ENCODE results near the gene SPACA6. TPM values are rescaled to one million over a fixed set of nuclear protein-coding genes. Genes with fewer than 3 reads are reported as not detected.

SPACA6 gene
- total and polyA plus RNA-seq, 2 experiments from 2014 or later, result 5.1 to 11.5 TPM

DNA sequence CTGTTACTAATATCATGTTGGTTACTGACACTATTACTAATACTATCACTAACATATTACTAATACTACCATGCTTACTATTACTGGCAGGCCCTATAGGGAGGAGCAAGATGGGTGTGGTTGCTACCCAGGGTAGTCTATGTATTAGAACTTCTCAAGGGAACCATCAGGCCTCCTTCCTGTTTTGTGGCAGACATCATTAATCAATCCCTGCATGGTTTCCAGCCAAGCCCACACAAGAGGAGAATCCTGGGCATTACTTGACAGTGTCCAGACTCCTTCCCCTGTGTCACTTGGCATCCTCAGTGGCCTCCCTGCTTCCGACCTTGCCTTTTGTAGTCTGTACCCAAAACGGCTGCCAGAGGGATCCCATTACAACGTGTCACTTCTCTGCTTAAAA is 21.7 kb downstream of the SPACA6 start:
- Histone ChIP-seq H3K4me3 (no peak overlapping the region), H3F3A (replicated peaks; ENCODE audit: low read depth) (no peaks in the 10 kb centered on the region), H3K9me2 (ENCODE audit: insufficient read depth) (no peaks in the 10 kb centered on the region), H4K20me1 (replicated peaks; ENCODE audit: insufficient read depth) (no peaks in the 10 kb centered on the region), H3K4me1 (ENCODE audit: insufficient read depth) (no peaks in the 10 kb centered on the region; the same call in 1 of the 2 replicates), H3K27me3 (ENCODE audit: insufficient read depth) (peaks cover 35% of the 10 kb centered on the region), H3K27ac (ENCODE audit: low read depth) (no peak overlapping the region), H2AFZ (no peak overlapping the region), H3K4me2 (no peak overlapping the region), H3K79me2 (replicated peaks; ENCODE audit: insufficient read depth) (no peaks in the 10 kb centered on the region), H3K36me3 (ENCODE audit: insufficient read depth) (no peaks in the 10 kb centered on the region)
- no peak for TF ChIP-seq ZNF114 (CRISPR knock-in tag; IDR thresholded peaks at IDR 0.05)
- no peak for TF ChIP-seq REST (IDR thresholded peaks at IDR 0.05; ENCODE audit: unreplicated experiment)
- TF ChIP-seq EZH2 (IDR thresholded peaks at IDR 0.05; ENCODE audit: low read depth, unreplicated experiment), result no peak
- TF ChIP-seq JUNB (IDR thresholded peaks at IDR 0.05; ENCODE audit: unreplicated experiment), result no peak
- TF ChIP-seq NANOG (IDR thresholded peaks at IDR 0.05; ENCODE audit: borderline replicate concordance), result no peak
- TF ChIP-seq, protein P1, sequence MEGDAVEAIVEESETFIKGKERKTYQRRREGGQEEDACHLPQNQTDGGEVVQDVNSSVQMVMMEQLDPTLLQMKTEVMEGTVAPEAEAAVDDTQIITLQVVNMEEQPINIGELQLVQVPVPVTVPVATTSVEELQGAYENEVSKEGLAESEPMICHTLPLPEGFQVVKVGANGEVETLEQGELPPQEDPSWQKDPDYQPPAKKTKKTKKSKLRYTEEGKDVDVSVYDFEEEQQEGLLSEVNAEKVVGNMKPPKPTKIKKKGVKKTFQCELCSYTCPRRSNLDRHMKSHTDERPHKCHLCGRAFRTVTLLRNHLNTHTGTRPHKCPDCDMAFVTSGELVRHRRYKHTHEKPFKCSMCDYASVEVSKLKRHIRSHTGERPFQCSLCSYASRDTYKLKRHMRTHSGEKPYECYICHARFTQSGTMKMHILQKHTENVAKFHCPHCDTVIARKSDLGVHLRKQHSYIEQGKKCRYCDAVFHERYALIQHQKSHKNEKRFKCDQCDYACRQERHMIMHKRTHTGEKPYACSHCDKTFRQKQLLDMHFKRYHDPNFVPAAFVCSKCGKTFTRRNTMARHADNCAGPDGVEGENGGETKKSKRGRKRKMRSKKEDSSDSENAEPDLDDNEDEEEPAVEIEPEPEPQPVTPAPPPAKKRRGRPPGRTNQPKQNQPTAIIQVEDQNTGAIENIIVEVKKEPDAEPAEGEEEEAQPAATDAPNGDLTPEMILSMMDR (conservative IDR thresholded peaks at IDR 0.05; ENCODE audit: low read depth in 2 of 2), result no peak
- Mint-ChIP-seq H3K4me3 (no peak overlapping the region), H3K27ac (no peak overlapping the region), H3K27me3 (ENCODE audit: insufficient read depth, low read depth, poor library complexity) (peaks cover 28% of the 10 kb centered on the region), H3K4me1 (peaks cover 4% of the 10 kb centered on the region; the same call in 1 of the 3 replicates), H3K36me3 (ENCODE audit: low read depth) (peaks cover 3% of the 10 kb centered on the region; the same call in 2 of the 3 replicates), H3K9me3 (peaks cover 4% of the 10 kb centered on the region; the same call in 2 of the 3 replicates)
- DNase-seq (ENCODE audit: low spot score), result no peak
- no peak for ATAC-seq

GRCh38 chr19:51715850-51716249 is 22.7 kb downstream of the SPACA6 start:
- H3K27ac ChIP-seq (ENCODE audit: low read depth), result no peak overlapping the region
- no peaks in the 10 kb centered on the region for H3K79me2 ChIP-seq (replicated peaks; ENCODE audit: insufficient read depth)
- H3K9me2 ChIP-seq (ENCODE audit: insufficient read depth), result no peaks in the 10 kb centered on the region
- H3F3A ChIP-seq (replicated peaks; ENCODE audit: low read depth), result no peaks in the 10 kb centered on the region
- no peak overlapping the region for H2AFZ ChIP-seq
- Mint-ChIP-seq H3K4me3 (no peak overlapping the region), H3K36me3 (ENCODE audit: low read depth) (peaks cover 3% of the 10 kb centered on the region; the same call in 2 of the 3 replicates), H3K27me3 (ENCODE audit: insufficient read depth, low read depth, poor library complexity) (peaks cover 37% of the 10 kb centered on the region), H3K9me3 (peaks cover 4% of the 10 kb centered on the region; the same call in 2 of the 3 replicates), H3K27ac (no peak overlapping the region), H3K4me1 (peaks cover 4% of the 10 kb centered on the region; the same call in 1 of the 3 replicates)
- no peaks in the 10 kb centered on the region for H4K20me1 ChIP-seq (replicated peaks; ENCODE audit: insufficient read depth)
- H3K4me3 ChIP-seq, result no peak overlapping the region
- ATAC-seq (no peak), DNase-seq (ENCODE audit: low spot score) (no peak)
- no peaks in the 10 kb centered on the region for H3K36me3 ChIP-seq (ENCODE audit: insufficient read depth)
- H3K27me3 ChIP-seq (ENCODE audit: insufficient read depth), result peaks cover 43% of the 10 kb centered on the region
- H3K4me1 ChIP-seq (ENCODE audit: insufficient read depth), result no peaks in the 10 kb centered on the region; the same call in 1 of the 2 replicates
- no peak overlapping the region for H3K4me2 ChIP-seq
- TF ChIP-seq JUNB (IDR thresholded peaks at IDR 0.05; ENCODE audit: unreplicated experiment), result no peak
- TF ChIP-seq, protein P2, sequence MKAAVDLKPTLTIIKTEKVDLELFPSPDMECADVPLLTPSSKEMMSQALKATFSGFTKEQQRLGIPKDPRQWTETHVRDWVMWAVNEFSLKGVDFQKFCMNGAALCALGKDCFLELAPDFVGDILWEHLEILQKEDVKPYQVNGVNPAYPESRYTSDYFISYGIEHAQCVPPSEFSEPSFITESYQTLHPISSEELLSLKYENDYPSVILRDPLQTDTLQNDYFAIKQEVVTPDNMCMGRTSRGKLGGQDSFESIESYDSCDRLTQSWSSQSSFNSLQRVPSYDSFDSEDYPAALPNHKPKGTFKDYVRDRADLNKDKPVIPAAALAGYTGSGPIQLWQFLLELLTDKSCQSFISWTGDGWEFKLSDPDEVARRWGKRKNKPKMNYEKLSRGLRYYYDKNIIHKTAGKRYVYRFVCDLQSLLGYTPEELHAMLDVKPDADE (IDR thresholded peaks at IDR 0.05), result no peak
- TF ChIP-seq, protein P1 (conservative IDR thresholded peaks at IDR 0.05; ENCODE audit: low read depth in 2 of 2), result no peak
- no peak for TF ChIP-seq REST (IDR thresholded peaks at IDR 0.05; ENCODE audit: unreplicated experiment)
- TF ChIP-seq POLR2AphosphoS5 (IDR thresholded peaks at IDR 0.05; ENCODE audit: low read depth), result no peak
- no peak for TF ChIP-seq CREB1 (CRISPR knock-in tag; IDR thresholded peaks at IDR 0.05; ENCODE audit: low read depth)
- TF ChIP-seq NANOG (IDR thresholded peaks at IDR 0.05; ENCODE audit: borderline replicate concordance), result no peak
- TF ChIP-seq EZH2 (IDR thresholded peaks at IDR 0.05; ENCODE audit: low read depth, unreplicated experiment), result no peak
- TF ChIP-seq ZNF331 (CRISPR knock-in tag; IDR thresholded peaks at IDR 0.05; ENCODE audit: low read depth), result no peak
- no peak for TF ChIP-seq ZNF114 (CRISPR knock-in tag; IDR thresholded peaks at IDR 0.05)
- TF ChIP-seq EZH2phosphoT487 (IDR thresholded peaks at IDR 0.05; ENCODE audit: unreplicated experiment), result no peak
